ENCODE data around the gene CEP104.

CEP104 gene

GRCh38 chr1:3893190-3893589 lies 36.2 kb upstream of the CEP104 start:
- DNase-seq: no peak

- no peak for DNase-seq
Observed at GRCh38 chr1:3892748-3893147, 35.7 kb upstream of the CEP104 start.

GRCh38 chr1:3891329-3891865 lies 34.4 kb upstream of the CEP104 start:
- no peak for DNase-seq

- peak; percentile 26 to 68 for DNase-seq
Observed at GRCh38 chr1:3890389-3891328, 33.6 kb upstream of the CEP104 start.

GRCh38 chr1:3889936-3890335 lies 32.9 kb upstream of the CEP104 start:
- DNase-seq: peak; percentile 29 to 51

- DNase-seq: no peak
Observed at GRCh38 chr1:3888301-3888700, 31.3 kb upstream of the CEP104 start.

- DNase-seq: no peak
Observed at GRCh38 chr1:3886691-3887090, 29.7 kb upstream of the CEP104 start.

- no peak for DNase-seq
Observed at GRCh38 chr1:3886106-3886670, 29.2 kb upstream of the CEP104 start.

GRCh38 chr1:3885611-3886010 lies 28.6 kb upstream of the CEP104 start:
- no peak for DNase-seq

GRCh38 chr1:3884966-3885365 lies 28.0 kb upstream of the CEP104 start:
- DNase-seq: no peak

- peak; percentile 26 to 59 for DNase-seq
Observed at GRCh38 chr1:3883194-3883925, 26.3 kb upstream of the CEP104 start.

- DNase-seq: no peak
Observed at GRCh38 chr1:3881193-3881480, 24.1 kb upstream of the CEP104 start.

GRCh38 chr1:3880429-3881192 lies 23.6 kb upstream of the CEP104 start:
- no peak for DNase-seq

- no peak for DNase-seq
Observed at GRCh38 chr1:3879787-3880428, 22.9 kb upstream of the CEP104 start.

GRCh38 chr1:3879099-3879498 lies 22.1 kb upstream of the CEP104 start:
- DNase-seq: no peak

- no peak for DNase-seq
Observed at GRCh38 chr1:3876716-3877115, 19.7 kb upstream of the CEP104 start.

GRCh38 chr1:3874736-3875135 lies 17.7 kb upstream of the CEP104 start:
- no peak for DNase-seq

GRCh38 chr1:3872546-3872945 lies 15.5 kb upstream of the CEP104 start:
- DNase-seq: no peak

GRCh38 chr1:3871451-3871805 lies 14.4 kb upstream of the CEP104 start:
- DNase-seq: no peak

- no peak for DNase-seq
Observed at GRCh38 chr1:3869751-3870301, 12.8 kb upstream of the CEP104 start.

GRCh38 chr1:3868464-3869006 lies 11.5 kb upstream of the CEP104 start:
- DNase-seq: no peak
